CD4-positive, alpha-beta T cell treated with Interferon alpha-2 for 1 hour (primary cell): ENCODE measurements around the gene USP43.

Source experiments
- DNase-seq, 2 donors: peaks; one replicate each; pipeline ENCODE4 v3.0.0-alpha.2; 2020 to 2022

The USP43 gene

DNA sequence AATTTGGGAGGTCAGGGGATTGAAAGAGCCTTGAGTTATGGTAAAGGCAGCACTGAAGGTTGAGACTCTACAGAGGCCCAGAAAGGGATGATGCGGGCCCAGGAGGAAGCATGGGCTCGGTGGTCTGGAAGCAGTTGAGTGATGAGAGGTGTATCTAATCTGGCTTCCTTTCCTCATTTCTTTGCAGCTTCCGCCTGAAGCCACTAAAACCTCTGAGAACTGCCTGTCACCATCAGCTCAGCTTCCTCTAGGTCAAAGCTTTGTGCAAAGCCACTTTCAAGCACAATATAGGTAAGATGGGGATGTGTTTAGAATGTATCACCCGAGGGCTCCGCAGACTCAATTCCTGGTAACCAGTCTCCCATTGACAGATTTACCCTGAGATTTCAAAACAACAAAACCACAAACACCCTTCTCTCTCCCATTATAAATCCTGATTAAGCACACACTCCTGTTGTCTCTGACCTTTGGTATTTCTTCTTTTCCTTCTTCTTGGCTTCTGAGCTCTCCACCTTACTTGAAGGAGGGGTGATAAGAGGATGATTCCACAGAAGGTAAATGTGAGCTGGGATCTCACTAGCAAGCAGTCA, 21.2 kb downstream of the USP43 start:
- no peak for DNase-seq

DNA sequence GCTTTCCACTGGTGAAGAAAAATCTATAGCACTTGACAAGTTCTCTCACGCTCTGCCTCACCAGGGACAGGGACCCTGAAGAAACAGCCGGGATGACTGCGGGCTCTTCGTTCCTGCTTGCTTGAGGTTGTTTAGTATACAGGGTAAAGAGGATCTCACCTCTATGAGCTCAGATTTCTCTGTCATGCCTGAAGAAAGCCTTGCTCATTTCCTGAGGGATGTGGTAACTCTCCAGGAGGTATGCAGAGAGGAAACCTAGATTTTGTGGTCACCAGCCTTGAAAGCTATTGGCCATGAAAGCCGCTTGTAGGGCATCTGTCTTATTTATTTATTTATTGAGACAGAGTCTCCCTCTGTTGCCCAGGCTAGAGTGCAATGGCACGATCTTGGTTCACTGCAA, 23.2 kb downstream of the USP43 start:
- no peak for DNase-seq

DNA sequence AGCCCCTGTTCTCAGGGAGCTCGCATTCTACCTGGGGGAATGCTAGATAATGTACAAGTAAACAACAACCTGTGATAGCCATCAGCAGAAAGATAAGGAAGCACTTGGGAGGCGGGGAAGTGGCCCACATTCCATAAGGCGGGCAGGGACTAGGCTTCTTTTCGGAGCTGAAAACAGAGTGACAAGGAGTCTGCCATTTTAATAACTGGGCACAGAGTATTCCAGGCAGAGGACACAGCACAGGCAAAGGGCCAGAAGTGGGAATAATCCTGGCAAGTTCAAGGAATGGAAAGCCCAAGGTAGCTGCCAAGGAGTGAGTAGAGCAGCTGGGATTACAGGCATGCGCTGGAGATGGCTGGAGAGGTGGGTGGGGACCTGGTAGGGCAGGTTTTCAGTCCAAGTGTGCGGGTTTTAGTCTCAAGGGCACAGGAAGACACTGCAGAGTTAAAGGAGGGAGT, 24.3 kb downstream of the USP43 start:
- DNase-seq: no peak

DNA sequence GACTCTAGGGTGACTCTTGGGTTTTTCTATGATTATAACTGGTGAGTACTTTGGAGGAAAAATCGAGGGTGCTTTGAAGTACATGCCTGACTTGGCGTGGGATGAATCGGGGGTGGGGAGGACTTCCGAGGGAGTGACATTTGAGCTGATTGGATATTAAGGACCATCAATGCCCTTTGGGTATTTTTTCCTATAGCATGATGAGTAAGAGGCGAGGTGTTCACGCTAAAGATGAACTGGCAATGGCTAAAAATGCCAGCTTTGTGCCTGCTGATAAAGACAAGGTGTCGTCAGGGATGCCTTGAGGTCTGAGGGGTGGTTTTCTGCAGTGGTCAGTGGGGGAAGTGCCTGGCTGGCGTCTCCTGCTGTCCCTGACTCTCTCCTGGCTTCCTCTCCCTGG, 25.3 kb downstream of the USP43 start:
- no peak for DNase-seq

DNA sequence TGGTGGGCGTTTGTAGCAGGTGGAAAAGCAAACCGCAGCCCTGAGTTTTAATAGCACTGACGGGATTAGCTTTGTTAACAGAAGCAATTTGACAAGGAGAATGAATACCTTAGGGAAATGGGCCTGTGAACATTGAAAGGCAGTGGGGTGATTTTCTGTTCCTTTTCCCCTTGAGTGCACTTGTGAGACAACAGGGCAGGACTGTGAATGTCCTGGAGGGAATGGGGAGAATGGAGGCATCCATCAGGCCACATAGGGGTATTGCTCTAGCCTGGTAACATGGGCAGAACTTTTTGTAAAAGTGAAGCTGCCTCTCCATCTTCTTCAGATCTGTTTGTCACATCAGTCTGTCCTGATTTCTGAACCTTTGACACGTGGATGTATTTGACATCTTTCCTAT, 26.2 kb downstream of the USP43 start:
- no peak for DNase-seq

DNA sequence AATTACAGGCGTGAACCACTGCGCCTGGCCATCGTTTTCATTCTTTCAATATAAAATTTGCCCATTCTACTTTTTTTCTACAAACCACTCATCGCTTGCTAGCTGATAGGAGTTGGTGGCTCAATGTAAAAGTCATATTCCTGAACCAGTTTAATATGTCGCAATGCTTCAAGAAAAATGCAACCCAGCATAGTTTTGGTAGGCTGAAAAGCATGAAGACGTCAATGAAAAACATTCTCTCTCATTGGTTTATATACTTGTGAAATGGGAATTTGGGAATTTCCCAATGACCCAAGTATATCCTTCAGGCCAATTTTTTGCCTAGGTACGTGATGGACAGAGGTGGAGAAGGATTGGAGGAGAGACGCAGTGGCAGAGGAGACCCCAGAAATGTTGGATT, 26.9 kb downstream of the USP43 start:
- DNase-seq: no peak

DNA sequence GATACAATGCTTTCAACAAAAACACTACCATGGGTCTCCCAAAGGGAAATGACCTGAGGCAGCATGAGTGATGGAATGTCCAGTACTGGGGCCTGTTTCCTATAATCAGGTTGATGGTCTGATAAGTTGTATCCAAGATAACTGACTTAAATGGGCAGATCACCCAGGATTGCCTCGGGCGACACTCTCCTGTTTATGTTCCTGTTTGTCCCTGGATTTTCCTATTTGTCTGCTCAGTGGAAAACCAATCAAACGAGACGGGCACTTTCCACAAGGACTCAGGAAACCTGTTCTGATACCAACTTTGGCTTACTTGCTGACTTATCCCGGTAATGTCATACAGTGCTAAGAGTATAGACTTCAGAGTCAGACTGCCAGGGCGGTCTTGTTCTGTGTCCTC, 27.4 kb downstream of the USP43 start:
- DNase-seq: no peak

DNA sequence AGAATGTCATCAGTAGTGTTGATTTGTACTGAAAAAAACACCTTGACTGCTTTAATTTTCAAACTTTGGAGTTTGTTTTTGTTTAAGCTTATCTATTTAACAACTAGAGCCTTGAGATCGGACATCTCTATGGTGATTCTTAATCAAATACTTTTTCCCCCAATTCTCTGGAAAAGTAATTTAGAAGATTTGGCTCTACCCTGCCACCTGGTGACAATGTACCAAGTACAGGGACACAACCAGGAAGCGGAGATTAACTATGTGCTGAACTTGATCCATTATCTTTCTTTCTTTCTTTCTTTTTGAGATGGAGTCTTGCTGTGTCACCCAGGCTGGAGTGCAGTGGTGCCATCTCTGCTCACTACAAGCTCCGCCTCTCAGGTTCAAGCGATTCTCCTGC, 30.8 kb downstream of the USP43 start:
- DNase-seq: no peak

DNA sequence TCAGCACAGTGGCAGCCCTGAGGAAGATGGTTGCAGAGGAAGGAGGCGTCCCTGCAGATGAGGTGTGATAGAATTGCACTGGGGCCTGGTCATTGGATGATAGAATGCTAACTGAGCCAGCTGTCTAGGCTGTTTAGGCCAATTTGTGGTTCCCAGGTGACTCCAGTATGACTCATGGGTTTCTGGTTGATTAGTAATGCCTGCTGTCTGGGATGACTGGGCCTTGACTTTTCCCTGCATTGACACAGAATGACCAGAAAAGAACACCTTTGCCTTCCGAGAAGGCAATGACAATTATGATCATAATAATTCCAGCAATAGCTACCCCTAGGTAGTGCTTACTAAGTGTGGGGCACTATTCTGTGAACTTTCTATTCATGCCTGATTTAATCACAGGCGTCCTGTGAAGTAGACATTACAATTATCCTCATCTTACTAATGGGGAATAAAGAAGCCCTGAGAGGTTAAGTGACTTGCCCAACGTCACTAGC, 31.5 kb downstream of the USP43 start:
- DNase-seq: no peak

DNA sequence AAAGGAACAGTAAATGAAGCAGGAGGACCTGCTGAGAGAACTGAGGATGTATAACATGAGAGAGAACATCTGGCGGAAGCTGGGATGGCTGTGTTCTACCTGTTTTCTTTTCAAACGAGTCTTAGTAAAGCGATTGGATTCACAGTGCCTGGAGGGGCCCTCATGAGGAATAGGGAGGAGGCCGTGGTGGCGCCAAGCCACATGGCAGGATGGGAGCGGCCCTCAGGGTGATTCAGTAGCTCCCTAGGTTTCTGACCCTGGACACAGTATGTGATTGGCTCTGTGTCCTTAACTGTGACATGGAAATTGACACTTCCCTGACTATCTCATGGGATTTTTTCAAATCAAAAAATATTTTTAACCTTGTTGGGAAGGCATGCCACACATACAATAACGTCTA, 32.1 kb downstream of the USP43 start:
- DNase-seq: no peak

DNA sequence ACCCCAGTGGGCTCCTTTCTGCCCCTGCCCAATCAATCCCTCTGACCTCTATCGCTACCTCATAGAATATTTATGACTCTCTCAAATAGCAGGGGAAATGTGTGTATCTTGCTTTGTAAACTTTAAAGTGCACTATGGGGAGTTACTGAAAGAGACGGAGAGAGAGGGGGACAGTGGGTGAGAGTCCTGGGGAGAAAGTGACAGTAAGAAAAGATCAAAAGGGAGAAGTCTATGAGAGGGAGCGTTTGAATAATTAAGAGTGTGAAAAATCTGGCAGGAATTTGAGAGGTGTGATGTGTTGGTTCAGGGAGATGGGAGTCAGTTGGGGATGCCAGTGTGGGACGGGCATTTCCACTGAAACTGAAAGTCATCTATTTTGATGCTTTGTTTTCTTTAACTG, 32.6 kb downstream of the USP43 start:
- no peak for DNase-seq

DNA sequence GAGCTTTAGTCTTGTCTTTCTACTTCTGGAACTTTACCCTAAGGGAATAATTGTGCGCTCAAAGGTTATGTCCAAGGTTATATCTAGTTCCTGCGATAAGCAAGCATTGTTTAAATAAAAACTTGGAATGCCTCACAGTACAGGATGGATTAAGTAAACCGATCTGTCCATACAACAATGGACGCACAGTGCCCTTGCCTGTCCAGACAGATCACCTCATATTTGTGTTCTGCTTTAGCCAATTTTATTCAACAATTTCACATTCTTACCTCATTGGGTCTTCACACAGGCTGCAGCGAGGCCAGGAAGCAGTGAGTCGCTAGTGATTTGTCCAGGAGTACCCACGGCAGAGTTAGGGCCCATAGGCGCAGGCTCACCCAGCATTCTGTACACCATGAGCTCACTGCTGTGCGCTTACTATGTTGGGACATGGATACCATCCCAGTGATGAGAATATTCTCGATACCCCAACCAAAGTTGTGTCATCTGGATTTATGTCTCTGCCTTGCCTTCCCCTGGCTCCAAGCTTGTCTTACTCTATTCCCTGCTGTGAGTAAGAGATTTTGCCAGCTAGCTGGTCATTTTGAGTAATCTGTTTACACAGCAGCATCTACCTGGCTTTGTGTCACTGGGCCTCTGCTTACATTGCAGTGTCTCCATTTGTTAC, 39.8 kb downstream of the USP43 start:
- no peak for DNase-seq

DNA sequence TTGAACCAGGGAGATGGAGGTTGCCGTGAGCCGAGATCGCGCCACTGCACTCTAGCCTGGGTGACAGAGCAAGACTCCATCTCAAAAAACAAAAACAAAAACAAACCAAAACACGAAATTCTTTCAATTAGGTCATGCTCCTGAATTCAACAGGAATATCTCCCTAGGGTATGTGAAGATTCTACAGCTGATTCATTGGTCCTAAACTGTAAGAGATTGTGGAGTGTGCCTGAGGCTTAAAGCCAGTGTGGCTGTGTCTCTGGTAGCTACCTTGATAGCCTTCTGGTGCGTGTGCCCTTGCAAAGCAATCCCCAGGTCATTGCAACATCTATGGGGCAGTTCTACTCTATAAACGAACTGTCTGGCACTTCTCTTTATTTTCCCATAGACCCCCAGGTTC, 48.4 kb downstream of the USP43 start:
- DNase-seq: no peak

DNA sequence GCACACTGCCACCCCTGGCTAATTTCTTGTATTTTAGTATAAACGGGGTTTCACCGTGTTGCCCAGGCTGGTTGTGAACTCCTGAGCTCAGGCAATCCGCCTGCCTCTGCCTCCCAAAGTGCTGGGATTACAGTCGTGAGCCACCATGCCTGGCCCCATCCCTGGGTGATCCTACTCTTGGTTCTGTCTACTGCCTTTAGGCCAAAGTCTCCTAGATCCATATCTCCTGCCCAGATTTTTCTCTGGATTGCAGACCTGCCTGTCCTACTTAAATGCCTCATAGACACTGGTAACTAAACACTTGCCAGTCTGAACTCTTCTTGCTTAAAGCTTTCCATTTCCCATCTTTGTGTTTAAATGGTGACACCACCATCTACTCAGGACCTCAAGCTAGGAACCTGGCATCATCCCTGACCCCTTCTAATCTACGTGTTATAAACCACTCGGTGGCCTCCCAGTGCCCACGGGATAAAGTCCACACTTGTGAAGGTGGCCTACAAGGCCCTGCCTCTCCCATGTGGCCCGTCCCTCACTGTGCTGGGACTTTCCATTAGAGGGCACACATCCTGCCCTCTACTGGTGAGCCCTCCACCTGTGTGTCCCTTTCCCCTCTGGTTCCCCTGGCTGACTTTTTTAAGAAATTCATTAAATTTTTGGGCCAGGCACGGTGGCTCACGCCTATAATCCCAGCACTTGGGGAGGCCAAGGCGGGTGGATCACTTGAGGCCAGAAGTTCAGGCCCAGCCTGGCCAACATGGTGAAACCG, 51.1 kb downstream of the USP43 start:
- no peak for DNase-seq

DNA sequence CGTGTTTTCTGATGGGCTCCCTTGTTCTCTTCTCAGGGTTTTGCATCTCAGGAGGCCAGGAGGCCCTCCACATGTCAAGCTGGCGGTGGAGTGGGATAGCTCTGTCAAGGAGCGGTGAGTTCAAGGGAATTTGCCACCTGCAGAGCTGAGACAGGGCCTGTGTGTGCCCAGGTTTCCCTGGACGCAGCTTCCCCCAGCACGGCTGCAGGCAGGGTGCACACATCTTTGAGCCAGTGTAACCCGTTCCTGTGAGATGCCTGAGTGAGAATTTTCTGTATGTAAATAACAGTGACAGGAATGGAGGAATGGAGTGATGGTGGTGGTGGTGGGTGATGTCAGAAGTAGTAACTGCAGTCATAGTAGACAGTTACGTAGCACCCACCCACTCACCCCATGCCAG, 54.8 kb downstream of the USP43 start:
- no peak for DNase-seq

DNA sequence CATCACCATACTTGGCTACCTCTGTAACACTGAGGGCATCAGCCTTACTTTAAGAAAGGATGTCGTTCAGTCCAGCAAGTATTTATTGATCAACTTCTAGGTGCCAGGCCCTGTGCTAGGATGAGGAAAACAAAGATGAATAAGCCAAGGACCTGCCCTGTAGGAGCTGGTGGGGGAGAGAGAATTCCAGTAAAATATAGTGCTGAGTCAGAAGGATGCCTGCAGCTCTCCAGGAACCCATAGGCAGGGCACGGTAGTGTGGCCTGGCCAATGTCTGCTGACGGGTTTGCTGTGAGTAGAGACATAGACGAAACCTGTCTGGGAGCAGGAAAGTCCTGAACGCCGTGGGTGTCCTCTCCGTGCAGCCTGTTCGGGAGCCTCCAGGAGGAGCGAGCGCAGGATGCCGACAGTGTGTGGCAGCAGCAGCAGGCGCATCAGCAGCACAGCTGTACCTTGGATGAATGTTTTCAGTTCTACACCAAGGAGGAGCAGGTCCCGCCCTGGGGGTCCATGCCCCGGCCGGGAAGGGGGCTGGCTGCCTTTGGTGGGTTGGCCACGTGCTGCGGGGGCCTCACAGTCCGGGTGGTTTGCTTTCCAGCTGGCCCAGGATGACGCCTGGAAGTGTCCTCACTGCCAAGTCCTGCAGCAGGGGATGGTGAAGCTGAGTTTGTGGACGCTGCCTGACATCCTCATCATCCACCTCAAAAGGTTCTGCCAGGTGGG, 55.6 kb downstream of the USP43 start:
- no peak for DNase-seq

DNA sequence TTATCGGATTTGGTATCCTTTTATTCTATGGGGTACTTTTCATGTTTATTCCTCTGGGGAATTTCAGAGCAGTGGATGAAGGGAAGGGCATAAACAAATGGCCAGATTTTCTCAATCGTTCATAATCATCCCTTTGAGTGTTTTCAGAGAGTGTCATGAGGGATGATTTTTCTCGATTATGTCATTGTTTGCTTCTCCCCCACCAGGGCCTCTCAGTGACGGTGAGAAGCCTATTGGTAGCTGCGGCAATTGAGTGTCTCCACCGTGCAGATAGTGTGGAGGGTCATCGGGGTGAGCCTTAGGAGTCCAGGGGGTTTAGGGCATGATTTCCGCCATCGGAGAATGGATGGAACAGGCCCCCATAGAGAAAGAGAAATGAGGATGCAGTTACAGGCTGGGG, 57.2 kb downstream of the USP43 start:
- no peak for DNase-seq

DNA sequence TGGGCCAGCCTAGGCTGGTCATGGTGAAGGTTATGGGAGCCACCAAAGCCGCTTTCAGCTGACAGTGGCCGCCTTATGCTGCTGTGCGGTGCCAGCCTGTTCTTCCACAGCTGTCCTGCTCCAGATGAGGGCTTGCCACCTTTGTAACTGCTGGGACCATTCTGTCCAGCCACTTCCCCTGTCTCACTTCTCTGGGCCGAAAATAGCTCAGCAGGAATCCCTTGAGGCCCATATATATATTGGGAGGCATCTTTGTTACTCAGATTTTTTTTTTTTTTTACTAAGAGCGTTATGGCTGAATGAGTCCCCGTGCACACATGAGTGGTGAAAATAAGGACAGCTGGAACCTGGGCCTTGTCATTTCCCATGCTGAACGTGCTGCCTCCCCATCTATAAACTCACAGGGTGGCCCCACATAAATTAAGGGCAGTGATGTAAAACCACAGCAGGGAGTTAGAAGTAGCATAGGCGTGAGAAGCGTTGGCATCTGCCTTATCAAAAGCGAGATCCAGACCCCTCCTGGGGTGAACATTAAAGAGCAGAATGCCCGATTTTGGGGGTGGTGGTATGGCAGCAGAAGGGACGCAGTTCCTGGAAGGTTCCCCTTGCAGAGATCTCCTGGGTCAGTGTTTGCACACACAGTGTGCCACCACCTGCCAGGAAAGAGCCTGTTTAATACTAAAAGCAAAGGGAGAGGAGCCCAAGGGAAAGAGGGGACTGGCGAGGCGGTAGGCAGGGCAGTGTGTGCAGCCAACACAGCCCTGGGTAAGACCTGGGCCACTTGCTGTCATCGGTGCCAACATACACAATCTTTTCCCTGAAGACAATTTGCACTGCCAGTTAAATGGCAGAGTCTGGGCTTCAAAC, 57.8 kb downstream of the USP43 start:
- DNase-seq: no peak

DNA sequence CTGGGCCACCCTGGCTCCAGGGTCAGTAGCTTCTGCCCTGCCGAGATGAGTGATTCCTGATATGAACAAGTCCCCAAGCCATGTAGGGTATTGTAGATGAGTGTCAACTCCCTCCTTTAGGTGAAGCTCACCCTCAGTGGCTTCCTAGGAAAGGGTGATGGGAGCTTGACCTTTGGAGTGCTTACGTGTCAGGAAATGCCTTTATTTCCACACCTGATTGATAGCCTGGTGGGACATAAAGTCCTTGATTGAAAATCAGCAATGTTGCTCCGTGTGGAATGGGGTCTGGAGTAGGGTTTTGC, 58.4 kb downstream of the USP43 start:
- DNase-seq: no peak

DNA sequence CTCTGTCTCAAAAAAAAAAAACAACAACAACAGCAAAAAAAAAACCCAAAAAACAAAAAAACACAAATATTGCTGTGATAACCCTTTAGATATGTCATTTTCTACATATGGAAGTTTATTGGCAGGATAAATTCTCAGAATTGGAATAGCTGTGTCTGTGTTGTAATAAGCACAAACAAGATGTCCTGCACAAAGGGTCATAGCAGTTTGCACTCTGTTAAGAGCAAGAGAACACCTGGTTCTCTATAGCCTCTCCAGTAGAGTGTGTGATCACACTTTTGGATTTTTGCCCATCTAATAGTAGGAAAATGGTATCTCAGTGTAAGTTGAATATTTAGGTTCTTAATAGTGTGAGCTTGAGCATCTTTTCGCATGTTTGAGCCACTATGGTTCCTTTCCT, 60.4 kb downstream of the USP43 start:
- no peak for DNase-seq

DNA sequence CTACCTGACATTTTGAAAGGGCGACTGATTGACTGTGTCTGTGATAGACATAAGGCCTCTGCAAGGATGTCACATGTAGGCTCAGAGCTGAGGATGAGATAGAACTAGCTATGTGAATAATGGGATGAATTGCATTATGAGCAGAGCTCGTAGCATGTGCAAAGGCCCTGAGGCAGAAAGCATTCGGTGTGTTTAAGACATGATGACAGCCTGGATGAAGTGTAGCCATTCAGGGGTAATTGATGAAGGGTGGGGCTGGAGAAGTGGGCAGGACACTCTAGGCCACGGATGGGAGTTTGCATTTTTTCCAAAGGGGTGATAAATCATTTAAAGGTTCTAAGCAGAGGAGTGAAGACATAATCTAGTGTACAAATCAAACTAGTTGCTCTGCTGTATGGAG, 62.6 kb downstream of the USP43 start:
- no peak for DNase-seq

DNA sequence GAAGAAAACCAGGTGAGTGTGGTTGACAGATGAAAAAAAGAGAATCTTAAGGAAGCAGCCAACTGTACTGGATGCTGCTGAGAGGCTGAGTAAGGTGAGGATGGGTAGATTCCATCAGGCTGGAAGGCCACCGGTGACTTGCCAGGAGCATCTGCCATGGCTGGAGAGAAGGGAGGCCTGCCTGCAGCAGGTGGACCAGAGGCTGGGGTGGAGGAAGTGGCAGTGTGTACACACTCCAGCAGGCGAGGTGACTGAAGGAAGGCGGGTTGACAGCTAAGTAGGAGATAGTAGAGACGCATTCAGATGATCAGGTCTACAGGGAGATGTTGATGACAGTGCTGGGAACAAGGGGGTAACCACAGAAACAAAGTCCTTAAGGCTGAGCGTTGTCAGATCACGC, 69.5 kb downstream of the USP43 start:
- DNase-seq: no peak

DNA sequence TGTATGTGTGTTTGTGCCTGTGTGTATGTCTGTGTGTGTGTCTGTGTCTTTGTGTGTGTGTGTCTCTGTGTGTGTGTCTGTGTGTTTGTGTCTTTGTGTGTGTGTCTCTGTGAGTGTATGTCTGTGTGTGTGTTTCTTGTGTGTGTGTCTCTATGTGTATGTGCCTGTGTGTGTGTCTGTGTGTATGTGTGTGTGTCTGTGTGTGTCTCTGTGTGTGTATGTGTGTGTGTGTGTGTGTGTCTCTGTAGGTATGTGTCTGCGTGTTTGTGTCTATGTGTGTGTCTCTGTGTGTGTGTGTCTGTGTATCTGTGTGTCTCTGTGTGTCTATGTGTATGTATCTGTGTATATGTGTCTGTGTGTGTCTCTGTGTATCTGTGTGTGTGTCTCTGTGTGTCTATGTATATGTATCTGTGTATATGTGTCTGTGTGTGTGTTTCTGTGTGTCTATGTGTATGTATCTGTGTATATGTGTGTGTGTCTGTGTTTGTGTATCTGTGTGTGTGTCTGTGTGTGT, 70.2 kb downstream of the USP43 start:
- DNase-seq: no peak
